B cell (primary cell): ENCODE data around the gene SPTBN1. TPM values are rescaled to one million over a fixed set of nuclear protein-coding genes. Genes with fewer than 3 reads are reported as not detected.

Experiments used
- ATAC-seq: fragments of 200-7000 bp; cut with Tn5 transposase; one replicate; pipeline ENCODE4 v1.10.0; 2021; ENCODE audit warnings: low read depth, mild to moderate bottlenecking, moderate number of reproducible peaks, moderate library complexity
- CTCF ChIA-PET: fragments of 350-600 bp; sonication (Branson Sonifier 250); formaldehyde crosslinking; loops from one replicate; lab custom pipeline; 2021; ENCODE audit warnings: antibody characterized with exemption, inconsistent platforms; lab: Charles Lee
- POLR2A ChIA-PET: fragments of 350-600 bp; sonication (Branson Sonifier 250); formaldehyde crosslinking; loops from one replicate; lab custom pipeline; 2021; ENCODE audit warnings: antibody characterized with exemption; lab: Charles Lee
- DNase-seq: peaks from one replicate; pipeline ENCODE4 v3.0.0; 2013
- H2AFZ ChIP-seq: 2 replicates; pipeline ENCODE4 v1.6.1; 2012; ENCODE audit warnings: mild to moderate bottlenecking, low read depth, low read length; ENCODE audit not compliant: insufficient read depth, poor library complexity, severe bottlenecking
- H3K27ac ChIP-seq, 2 donors: 1 replicate in 1 of 2; 2 replicates in 1 of 2; pipeline ENCODE4 v1.5.1; 2012 to 2013; ENCODE audit warnings: low read length in 2 of 2, mild to moderate bottlenecking in 2 of 2, moderate library complexity in 1 of 2
- H3K27me3 ChIP-seq, 4 experiments: fragments of 200-600 bp in 1 of 4; sonication (generic) in 1 of 4; replicated peaks in 1 of 4; 1 replicate in 2 of 4; 2 replicates in 2 of 4; pipeline versions ENCODE4 v1.6.1 to v1.7.0; 2013 to 2016; ENCODE audit warnings: low read length in 3 of 4, mild to moderate bottlenecking in 2 of 4, mixed read lengths in 1 of 4, moderate library complexity in 1 of 4; ENCODE audit not compliant: insufficient read depth in 4 of 4, control insufficient read depth in 3 of 4; ENCODE audit errors: control extremely low read depth in 1 of 4
- H3K36me3 ChIP-seq, 2 experiments: replicated peaks in 1 of 2; 1 replicate in 1 of 2; 2 replicates in 1 of 2; pipeline versions ENCODE4 v1.6.1 to v1.7.1; 2013; ENCODE audit warnings: low read length in 1 of 2; ENCODE audit not compliant: insufficient read depth in 2 of 2, control insufficient read depth in 1 of 2; ENCODE audit errors: control extremely low read depth in 1 of 2, extremely low read depth in 1 of 2
- H3K4me1 ChIP-seq, 2 donors: fragments of 200-600 bp in 1 of 2; sonication (generic) in 1 of 2; 1 replicate in 1 of 2; 2 replicates in 1 of 2; pipeline versions ENCODE4 v1.5.1 to v1.6.1; 2013 to 2017; ENCODE audit warnings: low read length in 2 of 2; ENCODE audit not compliant: control insufficient read depth in 2 of 2, insufficient read depth in 2 of 2
- H3K4me2 ChIP-seq: replicated peaks from 2 replicates; pipeline ENCODE3; 2012; ENCODE audit warnings: mild to moderate bottlenecking, low read depth, low read length; ENCODE audit not compliant: poor library complexity, severe bottlenecking
- H3K4me3 ChIP-seq, 5 experiments: fragments of 200-600 bp in 1 of 5; sonication (generic) in 1 of 5; 1 replicate in 3 of 5; 2 replicates in 2 of 5; pipeline versions ENCODE4 v1.5.1 to v1.7.0; 2011 to 2016; ENCODE audit warnings: low read length in 4 of 5, mild to moderate bottlenecking in 4 of 5, low read depth in 2 of 5, control low read depth in 1 of 5, moderate library complexity in 1 of 5; ENCODE audit not compliant: insufficient read depth in 1 of 5; ENCODE audit errors: control extremely low read depth in 1 of 5, extremely low read depth in 1 of 5
- H3K79me2 ChIP-seq: fragments of 200-600 bp; sonication (generic); one replicate; pipeline ENCODE4 v1.6.0; 2016; ENCODE audit warnings: low read length; ENCODE audit not compliant: control insufficient read depth, insufficient read depth
- H3K9ac ChIP-seq: fragments of 200-600 bp; sonication (generic); 2 replicates; pipeline ENCODE4 v1.6.1; 2017; ENCODE audit warnings: mild to moderate bottlenecking, low read length, moderate library complexity
- H3K9me3 ChIP-seq, 3 donors: one replicate each; pipeline versions ENCODE4 v1.6.1 to v1.7.1; 2013; ENCODE audit warnings: low read length in 2 of 3; ENCODE audit not compliant: control insufficient read depth in 2 of 3, insufficient read depth in 1 of 3; ENCODE audit errors: control extremely low read depth in 1 of 3
- H4K20me1 ChIP-seq: 2 replicates; pipeline ENCODE4 v1.6.0; 2012; ENCODE audit warnings: mild to moderate bottlenecking, low read length; ENCODE audit not compliant: insufficient read depth, control insufficient read depth, poor library complexity, severe bottlenecking
- H3K27ac Mint-ChIP-seq: one replicate; pipeline ENCODE4 v1.8.0; 2021; ENCODE audit warnings: mixed read lengths
- H3K27me3 Mint-ChIP-seq: one replicate; pipeline ENCODE4 v1.8.0; 2021; ENCODE audit warnings: mixed read lengths
- H3K4me1 Mint-ChIP-seq: one replicate; pipeline ENCODE4 v1.8.0; 2021; ENCODE audit warnings: mixed read lengths
- H3K4me3 Mint-ChIP-seq: one replicate; pipeline ENCODE4 v1.8.0; 2021; ENCODE audit warnings: mixed read lengths
- H3K9me3 Mint-ChIP-seq: one replicate; pipeline ENCODE4 v1.8.0; 2022; ENCODE audit warnings: mixed read lengths; ENCODE audit not compliant: insufficient read depth
- EZH2 ChIP-seq: IDR thresholded peaks from 2 replicates; pipeline ENCODE4 v1.6.1; 2012; ENCODE audit warnings: borderline replicate concordance, low read depth, mild to moderate bottlenecking, moderate library complexity, low read length; ENCODE audit not compliant: insufficient read depth, poor library complexity, severe bottlenecking
- WGBS: methylation state at CpG from one replicate; pipeline ENCODE4 v1.1.5; 2013; ENCODE audit warnings: missing lambda C conversion rate; ENCODE audit not compliant: insufficient coverage; 5-methylcytosine and 5-hydroxymethylcytosine counted together
- intact Hi-C: fragments of 100-400 bp; cut with micrococcal nuclease; formaldehyde crosslinking; loops from one replicate; pipeline ENCODE4 v1.10.0; 2022
- polyA plus RNA-seq: library from polyadenylated mRNA; depleted of rRNA; stranded (reverse); fragments of >200 nt; gene quantifications from 2 replicates; pipeline ENCODE4 v1.2.3, GENCODE V29; 2012
- total RNA-seq, 2 donors: library from RNA; stranded (reverse); fragments of 120-200 nt in 1 of 2; gene quantifications; 1 replicate in 1 of 2; 2 replicates in 1 of 2; pipeline versions ENCODE4 v1.2.3 to v1.2.4, GENCODE V29; 2013 to 2022
- TF ChIP-seq, protein P1 (sequence below): fragments of 200-600 bp; IDR thresholded peaks from one replicate; pipeline ENCODE4 v1.8.0; 2022; ENCODE audit warnings: antibody characterized with exemption, mild to moderate bottlenecking

Gene SPTBN1
- total and polyA plus RNA-seq, 2 donors (not counting 1 experiment from before 2014, with no cell fraction given) = 43.7 to 144 TPM

DNA sequence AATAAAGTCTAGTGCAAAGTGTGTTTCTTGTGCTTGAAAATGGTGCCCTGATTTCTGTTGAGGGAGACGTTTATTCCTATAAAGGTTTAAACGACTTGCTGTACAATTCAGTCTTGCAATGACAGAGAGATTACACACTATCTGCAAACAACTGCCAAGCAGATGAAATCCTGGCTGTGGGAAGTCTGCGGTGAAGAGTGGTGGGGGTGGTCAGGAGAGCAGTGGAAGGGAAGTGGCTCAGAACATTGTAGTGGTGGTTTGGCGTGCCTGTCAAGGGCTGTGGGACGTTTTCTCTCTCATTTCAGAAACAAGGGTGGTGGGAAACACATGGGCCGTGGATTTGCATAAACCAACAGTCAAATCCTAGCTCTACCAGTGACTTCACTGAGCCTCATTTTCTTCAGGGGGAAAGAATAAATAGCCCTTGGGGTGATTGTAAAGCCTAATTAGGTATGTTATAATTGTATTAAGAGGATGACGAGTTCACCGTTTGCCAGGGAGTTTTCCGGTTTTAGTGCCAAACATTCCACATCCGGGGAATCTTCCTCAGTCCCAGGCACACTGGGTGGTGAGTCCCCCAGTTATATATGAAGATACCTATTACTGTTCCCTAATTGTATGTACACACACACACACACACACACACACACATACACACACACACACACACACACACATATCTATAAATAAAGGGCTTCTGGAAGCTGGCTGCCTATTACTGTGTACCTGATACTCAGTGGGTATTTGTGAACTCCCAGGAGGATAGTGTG lies 115.0 kb downstream of the SPTBN1 start:
- H3K79me2 ChIP-seq = peaks cover 88% of the 10 kb centered on the region
- peak overlapping the region in 3 of 5 experiments; percentile 1 to 56 (median 32) for H3K4me3 ChIP-seq
- peak overlapping the region; percentile 59 for H3K9ac ChIP-seq
- TF ChIP-seq EZH2 = no peak
- TF ChIP-seq, protein P1, sequence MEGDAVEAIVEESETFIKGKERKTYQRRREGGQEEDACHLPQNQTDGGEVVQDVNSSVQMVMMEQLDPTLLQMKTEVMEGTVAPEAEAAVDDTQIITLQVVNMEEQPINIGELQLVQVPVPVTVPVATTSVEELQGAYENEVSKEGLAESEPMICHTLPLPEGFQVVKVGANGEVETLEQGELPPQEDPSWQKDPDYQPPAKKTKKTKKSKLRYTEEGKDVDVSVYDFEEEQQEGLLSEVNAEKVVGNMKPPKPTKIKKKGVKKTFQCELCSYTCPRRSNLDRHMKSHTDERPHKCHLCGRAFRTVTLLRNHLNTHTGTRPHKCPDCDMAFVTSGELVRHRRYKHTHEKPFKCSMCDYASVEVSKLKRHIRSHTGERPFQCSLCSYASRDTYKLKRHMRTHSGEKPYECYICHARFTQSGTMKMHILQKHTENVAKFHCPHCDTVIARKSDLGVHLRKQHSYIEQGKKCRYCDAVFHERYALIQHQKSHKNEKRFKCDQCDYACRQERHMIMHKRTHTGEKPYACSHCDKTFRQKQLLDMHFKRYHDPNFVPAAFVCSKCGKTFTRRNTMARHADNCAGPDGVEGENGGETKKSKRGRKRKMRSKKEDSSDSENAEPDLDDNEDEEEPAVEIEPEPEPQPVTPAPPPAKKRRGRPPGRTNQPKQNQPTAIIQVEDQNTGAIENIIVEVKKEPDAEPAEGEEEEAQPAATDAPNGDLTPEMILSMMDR = no peak
- no peaks in the 10 kb centered on the region for H4K20me1 ChIP-seq
- H3K27me3 ChIP-seq = no peaks in the 10 kb centered on the region
- H3K27me3 Mint-ChIP-seq = no peaks in the 10 kb centered on the region
- ChIA-PET POLR2A (interaction anchor here (0.6 to 2.9 kb wide), 4 partner anchors 10 to 602 kb away, joined by 3 to 31 read pairs (median 13); no protein-coding TSS in a partner anchor), CTCF (interaction anchor here (0.6 to 5.8 kb wide), 9 partner anchors 9 to 464 kb away, joined by 3 to 48 read pairs (median 5); no protein-coding TSS in a partner anchor)
- ATAC-seq = peak; percentile 42
- peak overlapping the region; percentile 97 for H3K27ac Mint-ChIP-seq
- H3K9me3 ChIP-seq = no peaks in the 10 kb centered on the region
- H3K4me3 Mint-ChIP-seq = peak overlapping the region; percentile 83
- peak overlapping the region; percentile 92 to 93 for H3K27ac ChIP-seq
- no CpG with 5 or more reads among the region's 10 CpGs for WGBS
- DNase-seq = peak; percentile 83
- peak overlapping the region; percentile 77 for H3K4me2 ChIP-seq
- peak overlapping the region; percentile 0 for H2AFZ ChIP-seq
- intact Hi-C loops = loop anchor here (1.0 to 10.0 kb wide), 5 partner anchors 10 to 1044 kb away; partner anchors contain the start of genes CLHC1, EML6, PPP4R3B and RPS27A
- no peaks in the 10 kb centered on the region for H3K9me3 Mint-ChIP-seq
- peaks cover 92 to 93% of the 10 kb centered on the region in 2 donors for H3K4me1 ChIP-seq
- peaks cover 92% of the 10 kb centered on the region for H3K4me1 Mint-ChIP-seq
- peaks cover 0 to 3% of the 10 kb centered on the region in 2 experiments for H3K36me3 ChIP-seq
